GM03348 (cell line): Measurements from ENCODE around the gene ABCC1.
A peak's percentile ranks its signal among the peaks of the same experiment; 100 is the strongest.

ENCODE experiments used
- DNase-seq: peaks from one replicate; pipeline ENCODE4 v3.0.0; 2012; ENCODE audit warnings: low spot score

ABCC1 gene

DNA sequence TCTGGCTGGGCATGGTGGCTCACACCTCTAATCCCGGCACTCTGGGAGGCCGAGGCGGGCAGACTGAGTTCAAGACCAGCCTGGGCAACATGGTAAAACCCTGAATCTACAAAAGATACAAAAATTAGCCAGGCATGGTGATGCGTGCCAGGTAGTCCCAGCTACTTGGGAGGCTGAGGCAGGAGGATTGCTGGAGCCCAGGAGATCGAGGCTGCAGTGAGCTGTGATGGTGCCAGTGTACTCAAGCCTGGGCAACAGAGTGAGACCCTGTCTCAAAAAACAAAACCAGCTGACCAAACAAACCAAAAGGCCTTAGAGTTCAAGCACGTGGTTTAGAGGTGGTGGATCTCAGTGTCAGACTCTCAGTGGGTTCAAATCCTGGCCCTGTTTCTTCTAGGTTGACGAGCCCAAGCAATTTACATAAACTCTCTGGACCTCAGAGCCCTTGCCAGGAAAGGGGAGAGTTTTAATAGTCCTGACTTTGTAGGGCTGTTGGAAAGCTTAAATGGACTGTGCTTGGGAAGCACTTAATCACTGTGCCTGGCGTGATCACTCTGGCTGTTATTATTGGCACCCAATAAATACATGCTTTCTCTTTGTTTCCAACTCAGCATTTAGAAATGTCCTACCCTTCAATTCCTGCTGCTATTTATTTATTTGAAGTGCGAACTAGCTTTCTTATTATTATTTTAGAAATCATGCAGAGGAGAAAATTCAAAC is 44.7 kb downstream of the ABCC1 start:
- DNase-seq = peak; percentile 50

DNA sequence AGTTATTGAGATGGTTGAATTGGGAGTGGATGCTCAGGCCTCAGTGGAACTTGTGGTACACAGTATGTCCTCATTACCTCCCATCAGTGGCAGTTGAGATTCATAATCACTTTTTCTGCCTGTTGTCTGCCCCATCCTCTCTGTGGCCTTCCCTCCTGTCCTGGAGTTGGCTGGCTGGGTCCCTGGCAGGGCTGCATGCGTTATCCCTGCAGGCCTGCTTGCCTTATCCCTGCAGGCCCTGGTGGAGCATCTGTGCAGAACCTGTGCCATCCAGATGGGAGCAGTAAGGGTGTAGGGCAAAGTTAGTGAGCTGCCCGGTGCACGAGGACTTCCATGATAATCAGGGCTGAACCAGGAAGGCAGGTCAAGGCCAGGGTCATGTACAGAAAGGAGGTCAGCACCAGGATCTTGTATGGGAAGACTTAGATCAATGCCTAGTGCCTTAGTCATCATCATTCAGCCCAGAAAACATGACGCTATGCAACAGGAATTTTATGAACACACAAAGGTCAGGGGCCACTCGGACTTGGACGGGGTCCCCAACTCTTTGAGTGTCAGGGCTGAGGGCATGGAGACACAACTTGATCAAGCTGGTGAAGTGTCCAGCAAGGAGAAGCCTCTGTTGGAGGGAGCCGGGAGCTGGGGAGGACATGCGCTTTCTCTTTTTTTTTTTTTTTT is 47.2 kb downstream of the ABCC1 start:
- DNase-seq = peak; percentile 83

DNA sequence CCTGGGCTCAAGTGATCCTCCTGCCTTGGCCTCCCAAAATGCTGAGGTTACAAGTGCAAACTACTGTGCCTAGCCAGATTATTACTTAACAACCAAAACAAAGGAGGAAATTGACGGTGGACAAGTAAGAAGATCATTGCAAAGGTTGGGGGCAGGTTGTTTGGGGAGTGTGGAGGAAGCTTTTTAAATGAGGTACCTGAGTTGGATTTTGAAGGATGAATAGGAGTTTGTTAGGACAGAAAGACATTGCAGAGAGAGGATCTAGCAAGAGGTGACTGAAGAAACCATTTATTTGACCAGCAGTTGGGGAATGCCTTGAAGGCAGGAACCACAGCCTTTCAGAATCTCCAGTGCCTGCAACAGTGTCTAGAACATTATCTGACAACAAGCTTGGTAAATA is 51.3 kb downstream of the ABCC1 start:
- no peak for DNase-seq

GRCh38 chr16:16001596-16002255 is 52.3 kb downstream of the ABCC1 start:
- no peak for DNase-seq

DNA sequence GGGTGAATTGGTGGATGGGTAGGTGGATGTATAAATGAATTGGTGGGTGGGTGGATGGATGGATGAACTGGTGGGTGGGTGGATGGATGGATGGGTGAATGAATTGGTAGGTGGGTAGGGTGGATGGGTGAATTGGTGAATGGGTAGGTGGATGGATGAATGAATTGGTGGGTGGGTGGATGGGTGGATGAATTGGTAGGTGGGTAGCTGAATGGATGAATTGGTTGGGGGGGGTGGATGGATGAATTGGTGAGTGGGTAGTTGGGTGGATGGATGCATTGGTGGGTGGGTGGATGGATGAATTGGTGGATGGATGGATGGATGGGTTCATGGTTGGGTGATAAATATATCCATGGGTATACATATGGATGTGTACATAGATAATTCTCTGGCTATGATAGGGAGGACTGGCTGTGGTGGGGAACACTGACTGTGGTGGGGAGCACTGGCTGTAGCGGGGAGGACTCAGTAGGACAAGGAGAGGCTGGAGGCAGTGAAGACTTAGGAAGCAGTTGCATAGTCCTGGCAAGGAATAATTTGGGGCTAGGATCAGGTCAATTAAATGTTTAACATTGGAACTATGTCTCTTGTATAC is 54.4 kb downstream of the ABCC1 start:
- DNase-seq = no peak

GRCh38 chr16:16004314-16004749 is 54.9 kb downstream of the ABCC1 start:
- peak; percentile 54 for DNase-seq

DNA sequence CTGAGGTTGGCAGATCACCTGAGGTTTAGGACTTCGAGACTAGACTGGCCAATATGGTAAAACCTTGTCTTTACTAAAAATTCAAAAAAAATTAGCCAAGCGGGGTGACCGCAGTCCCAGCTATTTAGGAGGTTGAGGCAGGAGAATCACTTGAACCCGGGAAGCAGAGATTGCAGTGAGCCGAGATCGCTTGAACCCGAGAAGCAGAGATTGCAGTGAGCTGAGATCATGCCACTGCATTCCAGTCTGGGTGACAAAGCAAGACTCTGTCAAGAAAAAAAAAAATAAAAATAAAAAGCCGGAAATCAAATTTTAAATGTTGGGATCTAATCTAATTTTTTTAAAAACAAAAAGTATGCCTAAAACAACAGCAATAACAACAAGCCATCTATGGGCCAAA is 56.3 kb downstream of the ABCC1 start:
- DNase-seq = no peak

DNA sequence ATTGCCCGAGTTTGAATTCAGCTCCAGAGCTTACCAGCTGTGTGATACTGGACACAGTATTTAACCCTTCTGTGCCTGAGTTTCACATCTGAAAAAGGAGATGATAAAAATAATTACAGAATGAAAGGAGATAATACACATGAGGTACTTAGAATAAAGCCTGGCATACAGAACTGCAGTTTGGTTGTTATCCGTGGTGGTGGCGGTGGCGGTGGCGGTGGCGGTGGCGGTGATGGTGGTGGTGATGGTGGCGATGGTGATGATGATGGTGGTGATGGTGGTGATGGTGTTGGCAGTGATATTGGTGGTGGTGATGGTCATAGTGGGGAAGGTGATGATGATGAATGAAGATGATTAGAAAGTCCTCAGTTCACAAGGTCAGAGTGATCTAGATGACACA is 57.2 kb downstream of the ABCC1 start:
- no peak for DNase-seq

- DNase-seq = no peak
Observed at GRCh38 chr16:16007743-16008111, 58.3 kb downstream of the ABCC1 start.

- no peak for DNase-seq
Observed at GRCh38 chr16:16008666-16009065, 59.2 kb downstream of the ABCC1 start.

DNA sequence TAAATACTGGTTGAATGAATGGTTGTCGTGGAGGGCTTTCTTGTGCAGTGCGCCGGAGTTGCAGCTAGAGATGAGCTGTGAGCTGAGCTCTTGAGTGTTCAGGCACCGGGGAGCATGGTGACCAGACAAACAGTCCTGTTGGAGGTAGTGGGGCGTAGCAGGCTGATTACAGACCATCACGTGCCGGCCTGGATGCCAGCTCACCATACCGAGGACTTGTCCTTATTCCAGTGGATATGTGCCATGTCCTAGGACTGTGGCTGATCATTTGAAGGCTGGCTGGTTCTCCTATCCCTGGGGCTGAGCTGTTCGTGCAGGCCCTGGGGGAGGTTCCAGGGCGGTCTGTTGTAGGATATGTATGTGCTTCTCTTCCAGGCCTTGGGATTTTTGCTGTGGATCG is 60.0 kb downstream of the ABCC1 start:
- DNase-seq = no peak

- DNase-seq = no peak
Observed at GRCh38 chr16:16010194-16010593, 60.8 kb downstream of the ABCC1 start.

- DNase-seq = no peak
Observed at GRCh38 chr16:16012144-16012543, 62.7 kb downstream of the ABCC1 start.

- DNase-seq = no peak
Observed at GRCh38 chr16:16013812-16014211, 64.4 kb downstream of the ABCC1 start.

DNA sequence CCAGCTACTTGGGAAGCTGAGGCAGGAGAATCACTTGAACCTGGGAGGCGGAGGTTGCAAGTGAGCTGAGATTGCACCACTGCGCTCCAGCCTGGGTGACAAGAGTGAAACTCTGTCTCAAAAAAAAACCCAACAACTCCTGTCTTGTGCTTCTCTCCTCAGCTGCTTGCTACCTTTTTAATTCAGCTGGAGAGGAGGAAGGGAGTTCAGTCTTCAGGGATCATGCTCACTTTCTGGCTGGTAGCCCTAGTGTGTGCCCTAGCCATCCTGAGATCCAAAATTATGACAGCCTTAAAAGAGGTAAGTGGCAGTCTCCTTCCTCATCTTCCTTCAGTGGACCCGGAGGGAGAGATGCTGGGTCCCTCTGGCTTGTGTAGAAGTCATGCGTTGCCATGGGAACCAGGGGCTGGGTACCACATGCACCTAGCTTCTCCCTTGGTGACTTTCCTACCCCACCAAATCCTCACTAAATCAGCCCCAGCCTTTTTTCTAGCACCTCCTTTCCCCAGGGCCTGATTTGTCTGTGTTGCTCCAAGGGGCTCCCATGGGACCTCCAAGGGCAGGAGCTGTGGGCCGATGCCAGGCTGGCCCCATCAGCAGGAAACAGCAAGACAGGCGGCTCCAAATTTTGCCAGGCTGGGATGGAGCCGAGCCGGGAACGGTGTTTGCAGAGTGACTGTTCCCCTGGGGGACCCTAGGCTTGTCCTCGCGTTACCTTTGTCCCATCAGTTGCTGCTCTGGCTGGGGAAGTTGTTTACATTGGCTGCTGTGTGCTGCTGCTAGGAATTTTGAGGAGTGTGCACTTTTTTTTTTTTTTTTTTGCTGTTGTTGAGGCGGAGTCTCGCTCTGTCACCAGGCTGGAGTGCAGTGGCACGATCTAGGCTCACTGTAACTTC is 65.2 kb downstream of the ABCC1 start:
- DNase-seq = peak; percentile 43

- DNase-seq = no peak
Observed at GRCh38 chr16:16015849-16016248, 66.4 kb downstream of the ABCC1 start.

- no peak for DNase-seq
Observed at GRCh38 chr16:16016388-16016964, 67.1 kb downstream of the ABCC1 start.

GRCh38 chr16:16017812-16018211 is 68.4 kb downstream of the ABCC1 start:
- no peak for DNase-seq

DNA sequence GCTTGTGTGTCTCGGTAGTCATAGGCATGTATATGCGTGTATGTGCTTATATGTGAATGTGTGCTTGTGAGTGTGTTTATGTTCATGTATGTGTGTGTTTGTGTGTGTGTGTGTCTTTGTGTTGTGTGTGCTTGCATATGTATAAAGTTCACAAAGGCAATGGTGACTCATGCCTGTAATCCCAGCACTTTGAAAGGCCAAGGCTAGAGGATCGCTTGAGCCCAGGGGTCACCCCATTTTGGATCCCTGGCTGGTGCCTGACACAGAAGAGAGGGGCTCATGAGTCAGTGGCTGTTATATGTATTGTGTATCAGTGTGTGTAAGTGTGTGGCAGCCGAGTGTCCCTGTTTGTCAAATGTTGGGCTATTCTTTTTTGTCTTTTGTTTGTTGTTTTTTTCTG is 69.3 kb downstream of the ABCC1 start:
- DNase-seq = no peak

DNA sequence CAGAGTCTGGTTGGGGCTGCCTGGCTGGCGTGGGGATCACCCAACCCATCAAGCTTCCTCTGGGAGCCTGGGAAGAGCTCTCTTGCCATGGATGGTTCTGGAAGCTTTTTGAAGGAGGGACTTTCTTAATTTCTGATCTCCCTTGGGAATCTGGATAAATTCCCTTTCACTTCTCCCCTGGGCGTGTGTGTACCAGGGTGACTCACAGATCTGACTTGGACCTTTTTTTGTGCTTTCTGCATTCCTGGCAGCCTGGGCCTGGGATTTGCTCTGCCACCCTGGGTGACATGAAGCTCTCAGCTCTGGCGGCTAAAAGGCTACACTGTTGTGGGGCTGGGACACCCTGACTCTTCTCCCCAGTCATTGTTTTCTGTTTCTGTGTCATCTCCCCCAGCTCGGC is 70.1 kb downstream of the ABCC1 start:
- peak; percentile 77 for DNase-seq

DNA sequence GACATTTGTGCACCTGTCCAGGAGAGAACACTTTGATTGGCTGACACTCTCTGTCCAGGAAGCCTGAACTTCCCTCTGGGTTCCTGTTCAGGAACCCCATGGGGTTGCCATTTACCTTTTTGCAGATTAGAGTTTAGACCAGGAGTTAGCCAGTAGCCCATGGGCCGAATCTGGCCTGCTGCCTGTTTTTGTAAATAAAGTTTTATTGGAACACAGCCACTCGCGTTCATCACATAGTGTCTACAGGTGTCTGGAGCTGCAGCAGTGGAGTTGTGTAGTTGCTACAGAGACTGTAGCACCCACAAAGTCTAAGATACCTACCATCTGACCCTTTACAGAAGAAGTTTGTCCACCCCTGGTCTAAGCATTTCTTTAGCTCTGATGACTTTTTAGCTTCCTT is 70.9 kb downstream of the ABCC1 start:
- DNase-seq = no peak

DNA sequence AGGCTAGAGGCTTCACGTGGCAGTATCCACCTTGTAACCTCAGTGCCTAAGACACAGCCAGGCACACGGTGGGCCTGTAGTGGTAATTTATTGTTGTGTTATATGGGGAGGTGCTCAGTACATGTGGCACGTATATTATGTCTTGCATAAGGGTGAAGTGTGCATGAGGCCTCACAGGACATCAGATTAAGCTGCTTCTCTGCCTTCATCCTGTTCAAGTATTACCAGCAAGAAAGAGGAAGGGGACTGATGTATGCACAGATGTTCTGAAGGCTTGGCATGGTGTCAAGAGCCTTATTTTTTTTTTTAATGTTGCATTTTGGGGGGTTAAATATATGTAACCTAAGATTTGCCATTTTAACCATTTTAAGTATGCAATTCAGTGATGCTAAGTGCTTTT is 71.6 kb downstream of the ABCC1 start:
- no peak for DNase-seq
